Colon (tissue), 2 donors: Measurements from ENCODE around the gene HSD11B1L.
"Not testable (repeated sequence)": the region's sequence is repeated elsewhere in the genome, so short reads cannot be mapped to it uniquely, and the experiment has no call there.

Experiments used
- FAIRE-seq: peaks from 2 replicates; lab custom pipeline; 2012; peaks lifted over from hg19 to GRCh38; lab: Jason Lieb, UNC
- donor health status: control.
- donor health status: control.

HSD11B1L gene

DNA sequence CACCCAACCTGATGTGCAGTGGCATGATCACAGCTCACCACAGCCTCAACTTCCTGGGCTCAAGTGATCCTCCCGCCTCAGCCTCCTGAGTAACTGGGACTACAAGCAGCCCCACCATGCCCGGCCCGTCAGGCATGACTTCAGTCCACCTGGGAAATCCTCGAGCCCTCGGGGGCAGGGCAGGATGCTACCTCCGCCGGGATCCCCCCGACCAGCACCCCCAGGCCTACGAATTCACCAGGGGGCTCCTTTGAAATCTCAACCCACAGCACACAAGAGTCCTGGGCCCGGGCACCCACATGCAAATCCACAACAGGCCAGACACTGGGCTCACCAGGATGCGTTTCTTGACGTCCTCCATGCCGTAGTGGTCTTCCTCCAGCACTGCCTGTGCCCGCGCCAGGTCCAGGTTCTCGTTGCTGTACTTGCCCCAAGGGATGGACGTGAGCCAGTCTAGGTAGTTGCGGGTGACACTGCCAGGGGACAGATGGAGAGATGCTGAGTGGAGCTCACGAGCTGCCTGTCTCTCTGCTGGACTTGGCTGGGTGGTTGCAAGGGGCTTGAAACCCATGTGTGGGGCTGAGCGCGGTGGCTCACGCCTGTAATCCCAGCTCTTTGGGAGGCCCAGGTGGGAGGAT is 19.7 kb downstream of the HSD11B1L start:
- FAIRE-seq: no peak

GRCh38 chr19:5702053-5702410 is 21.2 kb downstream of the HSD11B1L start:
- not testable (repeated sequence) for FAIRE-seq

- no peak for FAIRE-seq
Observed at GRCh38 chr19:5703819-5704818, 23.3 kb downstream of the HSD11B1L start.

- no peak for FAIRE-seq
Observed at GRCh38 chr19:5705552-5705951, 24.7 kb downstream of the HSD11B1L start.

DNA sequence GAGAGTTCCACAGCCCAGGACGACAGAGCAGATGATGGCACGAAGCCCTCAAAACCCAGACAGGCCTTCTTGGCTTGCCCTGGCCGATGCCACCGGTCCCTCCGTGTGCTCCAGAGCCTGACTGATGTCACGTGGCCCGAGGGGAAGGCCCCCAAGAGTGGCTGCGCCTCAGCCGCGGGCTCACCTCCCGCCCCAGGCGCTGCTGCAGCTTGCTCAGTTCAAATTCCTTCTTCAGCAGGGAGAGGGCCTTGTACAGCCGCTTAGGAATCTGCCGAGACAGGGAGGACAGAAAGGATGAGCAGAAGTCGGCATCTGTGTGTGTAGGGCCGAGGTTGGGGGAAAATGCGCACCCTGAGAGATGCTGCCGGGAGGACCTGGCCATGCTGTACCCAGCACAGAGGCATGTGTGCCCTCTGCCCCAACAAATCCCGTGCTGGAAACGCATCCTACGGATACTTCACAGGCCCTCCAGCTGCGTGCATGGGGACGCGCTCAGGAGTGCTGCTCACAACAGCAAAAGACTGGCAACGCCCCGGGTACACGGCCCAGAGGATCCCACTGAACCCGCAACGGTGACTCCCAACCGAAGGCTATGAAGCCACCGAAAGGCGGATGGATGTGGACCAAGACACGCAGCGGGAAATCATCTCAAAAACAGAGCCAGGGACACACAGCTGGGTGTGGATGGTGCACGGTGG is 26.2 kb downstream of the HSD11B1L start:
- no peak for FAIRE-seq

GRCh38 chr19:5707576-5708575 is 27.0 kb downstream of the HSD11B1L start:
- FAIRE-seq: no peak

GRCh38 chr19:5711025-5711424 is 30.2 kb downstream of the HSD11B1L start:
- FAIRE-seq: no peak

- no peak for FAIRE-seq
Observed at GRCh38 chr19:5711713-5712161, 30.9 kb downstream of the HSD11B1L start.

DNA sequence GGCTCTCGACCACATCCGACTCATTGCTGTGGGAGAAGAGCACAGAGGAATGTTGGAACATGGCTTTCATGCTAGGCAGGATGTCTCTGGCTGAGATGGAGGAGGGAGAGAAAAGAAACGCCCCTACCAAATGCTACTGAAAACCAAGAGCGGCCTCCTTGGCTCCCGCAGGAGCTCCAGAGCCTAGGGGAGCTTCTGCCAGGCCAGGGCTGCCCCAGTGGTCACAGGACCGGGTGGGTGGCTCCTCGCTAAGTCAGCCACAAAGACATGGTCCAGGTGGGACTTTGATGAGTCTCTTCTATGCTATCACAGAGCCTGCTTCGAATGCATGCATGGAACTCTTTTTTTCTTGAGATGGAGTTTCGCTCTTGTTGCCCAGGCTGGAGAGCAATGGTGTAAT is 32.4 kb downstream of the HSD11B1L start:
- no peak for FAIRE-seq

DNA sequence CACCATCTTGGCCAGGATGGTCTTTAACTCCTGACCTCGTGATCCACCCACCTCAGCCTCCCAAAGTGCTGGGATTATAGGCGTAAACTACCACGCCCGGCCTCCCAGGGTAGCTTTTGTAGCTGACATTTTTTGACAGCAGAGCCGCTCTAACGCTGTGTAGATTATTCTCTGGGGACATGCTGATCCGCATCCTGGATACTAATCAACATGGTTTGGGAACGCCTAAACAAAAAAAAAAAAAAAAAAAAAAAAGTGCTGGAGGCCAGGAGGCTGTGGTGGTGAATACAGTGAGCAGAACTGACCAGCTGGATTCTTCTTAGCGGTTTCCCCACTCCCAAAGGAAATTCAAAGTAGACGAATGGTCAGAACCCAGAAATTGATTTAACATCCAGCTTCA is 34.0 kb downstream of the HSD11B1L start:
- FAIRE-seq: no peak

DNA sequence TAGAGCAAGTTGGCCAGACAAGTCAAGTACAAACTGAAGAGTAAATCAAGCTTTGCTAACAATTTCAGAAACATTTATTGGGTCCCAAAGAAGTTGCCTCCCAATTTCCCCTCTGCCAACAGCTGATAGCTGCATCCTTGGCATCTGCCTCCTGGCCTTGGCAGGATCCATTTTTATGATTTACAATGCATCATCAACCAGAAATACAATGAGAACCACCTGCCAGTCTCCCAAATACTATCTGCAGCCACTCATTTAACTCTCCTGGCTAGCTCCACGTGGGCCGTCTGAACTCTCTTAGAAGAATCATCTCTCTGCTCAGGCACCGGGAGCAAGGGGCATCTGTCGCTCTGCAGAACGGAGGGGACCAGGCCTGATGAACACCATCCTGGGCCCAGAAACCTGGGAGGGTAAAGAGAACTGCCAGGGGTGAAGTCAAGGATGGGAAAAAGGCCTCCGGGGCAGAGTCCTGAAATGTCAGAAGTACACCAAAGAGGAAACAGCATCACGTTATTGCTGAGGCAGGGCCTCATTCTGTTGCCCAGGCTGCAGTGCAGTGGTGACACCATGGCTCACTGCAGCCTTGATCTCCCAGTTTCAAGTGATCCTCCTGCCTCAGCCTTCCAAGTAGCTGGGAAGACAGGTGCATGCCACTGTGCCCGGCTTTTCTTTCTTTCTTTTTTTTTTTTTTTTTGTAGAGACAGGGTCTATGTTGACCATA is 36.5 kb downstream of the HSD11B1L start:
- FAIRE-seq: no peak

GRCh38 chr19:5718037-5718578 is 37.3 kb downstream of the HSD11B1L start:
- no peak for FAIRE-seq

DNA sequence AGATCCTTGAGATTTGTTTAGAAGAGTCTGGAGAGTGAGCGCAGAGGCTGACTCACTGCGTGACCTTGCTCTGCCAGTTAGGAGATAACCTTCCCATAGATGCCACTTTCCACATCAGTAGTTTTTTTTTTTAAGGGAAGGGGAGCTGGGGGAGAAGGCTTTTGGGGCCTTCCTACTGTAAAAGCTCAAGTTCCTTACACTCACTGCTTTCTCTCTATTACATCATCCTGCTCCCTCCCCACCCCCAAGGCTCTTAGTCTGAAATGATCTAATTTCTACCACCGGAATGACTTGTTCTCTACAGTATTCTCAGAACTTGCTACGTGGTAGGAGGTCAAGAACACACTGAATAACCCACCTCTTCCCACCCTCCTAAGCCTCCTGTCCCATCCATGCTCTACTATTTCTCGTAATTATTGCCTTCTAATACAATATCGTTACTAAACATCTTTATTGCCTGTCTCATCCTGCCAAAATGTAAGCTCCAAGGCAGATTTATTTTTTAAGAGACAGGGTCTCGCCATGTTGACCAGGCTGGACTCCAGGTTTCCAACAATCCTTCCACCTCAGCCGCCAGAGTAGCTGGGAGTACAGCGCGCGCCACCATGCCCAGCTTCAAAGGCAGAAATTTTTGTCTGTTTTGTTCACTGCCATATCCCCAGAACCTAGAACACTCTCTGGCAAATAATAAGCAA is 37.9 kb downstream of the HSD11B1L start:
- FAIRE-seq: no peak

GRCh38 chr19:5719274-5719960 is 38.6 kb downstream of the HSD11B1L start:
- FAIRE-seq: no peak

DNA sequence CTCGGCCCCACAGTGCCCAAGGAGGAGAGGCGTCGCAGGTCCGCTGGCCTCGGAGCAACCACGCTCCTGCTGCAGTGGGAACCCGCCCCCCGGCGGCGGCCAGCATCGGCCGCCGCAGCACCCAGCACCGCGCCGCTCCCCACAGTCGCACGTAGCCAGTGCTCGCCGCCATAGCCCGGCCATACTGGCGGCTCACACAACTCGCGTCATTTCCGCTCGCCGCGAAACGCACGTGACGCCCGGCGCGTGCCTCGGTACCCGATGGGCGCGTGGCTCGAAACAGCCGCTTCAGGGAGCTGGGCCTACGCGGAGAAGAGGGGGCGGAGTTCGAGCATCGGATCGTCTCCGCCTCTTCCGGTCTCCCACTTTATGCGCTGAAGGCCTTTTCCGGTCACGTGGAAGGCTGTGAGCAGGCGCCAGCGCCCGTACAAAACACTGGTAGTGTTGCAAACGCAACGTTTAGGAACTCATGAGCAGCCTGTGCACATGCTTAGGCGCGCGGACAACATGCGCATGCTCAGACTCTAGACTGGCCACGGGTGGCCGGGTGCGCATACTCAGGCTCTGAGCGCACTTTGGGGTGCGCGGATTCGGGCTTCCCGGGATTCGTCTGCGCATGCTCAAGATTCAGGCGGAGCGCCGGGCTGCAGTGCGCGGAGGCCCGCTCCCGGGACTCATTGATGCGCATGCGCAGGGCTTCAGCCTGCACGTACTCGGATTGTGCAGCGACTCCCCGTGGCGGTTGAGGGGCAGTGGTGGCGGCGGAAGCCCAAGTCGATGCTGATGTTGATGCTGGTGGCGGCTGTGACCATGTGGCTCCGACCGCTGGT is 39.3 kb downstream of the HSD11B1L start, which contains the start of the genes CATSPERD and LONP1:
Gene CATSPERD, plus strand, starts transcription at position 677 of the 830 bp plus-strand sequence. Its CDS starts 101 bp downstream, at position 778.
Gene LONP1, minus strand, starts transcription at position 186 of the 830 bp plus-strand sequence. Its CDS starts 14 bp downstream, at position 172.
- FAIRE-seq: peak; percentile 36

DNA sequence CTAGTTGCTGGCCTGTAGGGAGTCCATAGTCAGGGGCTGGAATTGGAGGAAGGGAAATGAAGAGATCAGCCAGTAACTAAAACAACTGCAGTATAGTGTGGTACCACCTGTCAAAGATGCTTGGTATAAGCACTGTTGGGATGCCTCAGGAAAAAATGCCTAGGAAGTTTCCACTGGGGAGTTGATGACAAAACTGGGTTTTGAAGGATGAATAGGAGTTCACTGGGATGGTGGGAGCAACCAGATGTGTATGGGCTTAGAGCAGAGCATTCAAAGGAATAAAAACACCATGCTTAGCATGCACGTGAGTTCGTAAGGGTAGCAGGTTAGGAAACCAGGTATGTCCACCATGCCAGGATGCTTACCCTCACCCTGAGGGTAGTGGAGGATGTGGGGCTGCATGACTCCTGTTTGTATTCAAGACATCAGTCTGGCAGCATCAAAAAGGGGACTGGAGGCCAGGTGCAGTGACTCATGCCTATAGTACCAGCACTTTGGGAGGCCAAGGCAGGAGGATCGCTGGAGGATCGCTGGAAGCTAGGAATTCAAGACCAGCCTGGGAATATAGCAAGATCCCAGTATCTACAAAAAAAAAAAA is 46.7 kb downstream of the HSD11B1L start:
- FAIRE-seq: no peak

DNA sequence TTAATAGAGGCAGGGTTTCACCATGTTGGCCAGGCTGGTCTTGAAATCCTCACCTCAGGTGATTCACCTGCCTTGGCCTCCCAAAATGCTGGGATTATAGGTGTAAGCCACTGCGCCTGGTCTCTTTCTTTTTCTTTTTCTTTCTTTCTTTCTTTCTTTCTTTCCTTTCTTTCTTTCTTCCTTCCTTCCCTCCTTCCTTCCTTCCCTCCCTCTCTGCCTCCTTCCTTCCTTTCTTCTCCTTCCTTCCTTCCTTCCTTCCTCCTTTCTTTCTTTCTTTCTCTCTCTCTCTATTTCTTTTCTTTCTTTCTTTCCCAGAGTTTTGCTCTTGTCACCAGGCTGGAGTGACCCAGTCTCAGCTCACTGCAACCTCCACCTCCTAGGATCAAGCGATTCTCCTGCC is 52.3 kb downstream of the HSD11B1L start:
- not testable (repeated sequence) for FAIRE-seq
